ENCODE data around the gene RASSF4. TPM values are rescaled to one million over a fixed set of nuclear protein-coding genes. Genes with fewer than 3 reads are reported as not detected.

RASSF4 gene
- total RNA-seq, 1 experiment from 2014 or later: 11.5 TPM

- H3K27me3 ChIP-seq (ENCODE audit: insufficient read depth, low read length): no peaks in the 10 kb centered on the region
- no peak overlapping the region for H3K27ac ChIP-seq (ENCODE audit: insufficient read length, low read depth, low read length)
- no peak overlapping the region for H2BK120ac ChIP-seq (ENCODE audit: low read depth, low read length, poor library complexity, severe bottlenecking)
- no peak overlapping the region for H3K56ac ChIP-seq (ENCODE audit: insufficient read length, low read depth, low read length)
- no peak for TF ChIP-seq CTCF (conservative IDR thresholded peaks at IDR 0.05)
- H3K23me2 ChIP-seq (ENCODE audit: insufficient read length, low read depth, low read length, poor library complexity, severe bottlenecking): peaks cover 11% of the 10 kb centered on the region
- no peak overlapping the region for H2BK12ac ChIP-seq (ENCODE audit: insufficient read length, low read depth, low read length)
- no peak overlapping the region for H2AK5ac ChIP-seq (ENCODE audit: insufficient read length, low read length)
- peaks cover 5 to 11% (median 9%) of the 10 kb centered on the region in 3 experiments; a peak in 6 of 7 replicates for H3K36me3 Mint-ChIP-seq (ENCODE audit: insufficient read depth in 1 of 3, low read depth in 3 of 3)
- H3K27ac Mint-ChIP-seq: peak overlapping the region in 1 of 3 experiments; percentile 12; a peak in 3 of 7 replicates
- H3K4ac ChIP-seq (ENCODE audit: low read depth, low read length): no peak overlapping the region
- H3K4me1 ChIP-seq (ENCODE audit: insufficient read depth, low read length): peaks cover 11% of the 10 kb centered on the region; the same call in 1 of the 2 replicates
- no peaks in the 10 kb centered on the region for H4K20me1 ChIP-seq (ENCODE audit: control insufficient read depth, insufficient read depth, insufficient read length)
- no peak overlapping the region for H3T11ph ChIP-seq (ENCODE audit: low read length)
- no peak overlapping the region for H2BK5ac ChIP-seq (ENCODE audit: insufficient read length, low read length)
- H3K18ac ChIP-seq (ENCODE audit: insufficient read length, low read depth, low read length): no peak overlapping the region
- peak overlapping the region; percentile 81 for H3K4me2 ChIP-seq (ENCODE audit: insufficient read depth, insufficient read length, low read length)
- H2BK20ac ChIP-seq (ENCODE audit: low read depth, low read length, poor library complexity, severe bottlenecking): no peak overlapping the region
- no peak overlapping the region for H4K8ac ChIP-seq (replicated peaks; ENCODE audit: insufficient read length, low read depth, low read length)
- no peak overlapping the region for H4K91ac ChIP-seq (ENCODE audit: insufficient read length, low read depth, low read length)
- H3K4me1 Mint-ChIP-seq: peaks cover 51 to 52% of the 10 kb centered on the region in 2 experiments
- H3K79me2 ChIP-seq (ENCODE audit: insufficient read depth, low read length): no peaks in the 10 kb centered on the region
- peak overlapping the region; percentile 24 for H3K9ac ChIP-seq (ENCODE audit: extremely low read depth, insufficient read length, low read length)
- H3K79me1 ChIP-seq (ENCODE audit: insufficient read depth, low read depth, low read length, poor library complexity, severe bottlenecking): no peaks in the 10 kb centered on the region
- H4K5ac ChIP-seq (ENCODE audit: insufficient read length, low read depth, low read length): no peak overlapping the region
- H3K9me3 Mint-ChIP-seq: no peaks in the 10 kb centered on the region
- H3K14ac ChIP-seq (ENCODE audit: insufficient read depth, low read length): no peak overlapping the region
- DNase-seq: no peak
- no peaks in the 10 kb centered on the region for H3K9me3 ChIP-seq (ENCODE audit: control insufficient read depth, low read depth, low read length)
- no peak overlapping the region for H2BK15ac ChIP-seq (ENCODE audit: low read depth, low read length)
- no peak overlapping the region for H2AFZ ChIP-seq (ENCODE audit: low read length)
- H3K4me3 Mint-ChIP-seq: peak overlapping the region; percentile 79 to 87
- no peak overlapping the region for H3K23ac ChIP-seq (ENCODE audit: insufficient read length, low read depth, low read length)
- peaks cover 13% of the 10 kb centered on the region for H3K27me3 Mint-ChIP-seq (ENCODE audit: low read depth)
- no CpG with 5 or more reads among the region's 6 CpGs for WGBS (ENCODE audit: extremely low coverage, insufficient read length, low lambda C conversion rate)
Measured at GRCh38 chr10:44958898-44959246, 730 bp upstream of the RASSF4 start.
